H1 (cell line): ENCODE results near the gene OR8B8. TPM values are rescaled to one million over a fixed set of nuclear protein-coding genes. Genes with fewer than 3 reads are reported as not detected.
A peak's percentile ranks its signal among the peaks of the same experiment; 100 is the strongest.

Experiments used
- CTCF ChIA-PET: fragments of 300-600 bp; sonication (Branson Sonifier 250); formaldehyde crosslinking; loops from one replicate; lab custom pipeline; 2021; ENCODE audit not compliant: partially characterized antibody; lab: Charles Lee
- POLR2A ChIA-PET: fragments of 300-600 bp; sonication (Branson Sonifier 250); formaldehyde crosslinking; loops from one replicate; lab custom pipeline; 2021; ENCODE audit warnings: inconsistent platforms; ENCODE audit not compliant: partially characterized antibody; lab: Charles Lee
- DNase-seq, 2 experiments: peaks; one replicate each; pipeline versions ENCODE4 v3.0.0 to v3.0.0-alpha.2; 2010 to 2022; ENCODE audit warnings: low spot score in 2 of 2, low read depth in 1 of 2, mixed read lengths in 1 of 2
- FAIRE-seq: peaks from 2 replicates; lab custom pipeline; 2011; peaks lifted over from hg19 to GRCh38; lab: Jason Lieb, UNC
- H2AFZ ChIP-seq: 2 replicates; pipeline ENCODE4 v1.8.1; 2012; ENCODE audit warnings: low read length, inconsistent platforms
- H2AK5ac ChIP-seq: 2 replicates; pipeline ENCODE4 v1.6.1; 2013; ENCODE audit warnings: low read depth, low read length
- H2BK120ac ChIP-seq: replicated peaks from 2 replicates; pipeline ENCODE3; 2013; ENCODE audit warnings: low read depth, low read length, inconsistent platforms
- H2BK12ac ChIP-seq: 2 replicates; pipeline ENCODE4 v1.6.1; 2013; ENCODE audit warnings: low read depth, low read length
- H2BK15ac ChIP-seq: 2 replicates; pipeline ENCODE4 v1.6.1; 2013; ENCODE audit warnings: low read length
- H2BK20ac ChIP-seq: 2 replicates; pipeline ENCODE4 v1.6.1; 2013; ENCODE audit warnings: low read length
- H2BK5ac ChIP-seq: 2 replicates; pipeline ENCODE4 v1.6.1; 2013; ENCODE audit warnings: low read depth, low read length
- H3K14ac ChIP-seq: 2 replicates; pipeline ENCODE4 v1.6.1; 2013; ENCODE audit warnings: inconsistent platforms; ENCODE audit not compliant: insufficient read length
- H3K18ac ChIP-seq: 2 replicates; pipeline ENCODE4 v1.6.1; 2013; ENCODE audit warnings: low read length; ENCODE audit errors: extremely low read depth
- H3K23ac ChIP-seq: 2 replicates; pipeline ENCODE4 v1.6.1; 2013; ENCODE audit warnings: inconsistent platforms; ENCODE audit not compliant: insufficient read length
- H3K23me2 ChIP-seq: 2 replicates; pipeline ENCODE4 v1.6.1; 2013; ENCODE audit warnings: low read depth, low read length
- H3K27ac ChIP-seq: 2 replicates; pipeline ENCODE4 v1.6.1; 2011; ENCODE audit warnings: low read depth, low read length, inconsistent platforms
- H3K27me3 ChIP-seq, 4 experiments: replicated peaks in 1 of 4; 1 replicate in 1 of 4; 2 replicates in 3 of 4; pipeline versions ENCODE4 v1.6.1 to v1.8.1; 2011 to 2013; ENCODE audit warnings: low read length in 3 of 4, mild to moderate bottlenecking in 3 of 4, inconsistent platforms in 2 of 4, mixed read lengths in 2 of 4, moderate library complexity in 1 of 4; ENCODE audit not compliant: control insufficient read depth in 3 of 4, insufficient read depth in 3 of 4; ENCODE audit errors: extremely low read depth in 1 of 4
- H3K36me3 ChIP-seq, 4 experiments: 2 replicates each; pipeline versions ENCODE4 v1.6.1 to v1.8.1; 2011 to 2013; ENCODE audit warnings: mild to moderate bottlenecking in 4 of 4, low read length in 3 of 4, moderate library complexity in 2 of 4, control low read depth in 1 of 4, inconsistent platforms in 1 of 4; ENCODE audit not compliant: insufficient read depth in 4 of 4, control insufficient read depth in 2 of 4
- H3K4ac ChIP-seq: replicated peaks from 2 replicates; pipeline ENCODE3; 2013; ENCODE audit warnings: low read length, low read depth, mixed read lengths, inconsistent platforms; ENCODE audit not compliant: insufficient read length
- H3K4me1 ChIP-seq, 4 experiments: replicated peaks in 1 of 4; 1 replicate in 1 of 4; 2 replicates in 3 of 4; pipeline versions ENCODE4 v1.6.1 to v1.8.1; 2011 to 2013; ENCODE audit warnings: low read length in 3 of 4, inconsistent platforms in 2 of 4, mixed read lengths in 1 of 4; ENCODE audit not compliant: insufficient read depth in 4 of 4, control insufficient read depth in 3 of 4
- H3K4me2 ChIP-seq, 2 experiments: 2 replicates each; pipeline versions ENCODE4 v1.6.1 to v1.8.1; 2011 to 2013; ENCODE audit warnings: low read depth in 2 of 2, low read length in 2 of 2, control low read depth in 1 of 2, inconsistent platforms in 1 of 2, mild to moderate bottlenecking in 1 of 2; ENCODE audit not compliant: insufficient read depth in 1 of 2
- H3K4me3 ChIP-seq, 4 experiments: fragments of 200-600, 300-600 bp in 1 of 4; sonication (generic), shearing (Covaris generic), sonication (Bioruptor Twin) in 1 of 4; 2 replicates each; pipeline versions ENCODE4 v1.5.1 to v1.8.1; 2011 to 2016; ENCODE audit warnings: low read length in 4 of 4, low read depth in 3 of 4, control low read depth in 2 of 4, inconsistent platforms in 2 of 4, mild to moderate bottlenecking in 2 of 4, mixed read lengths in 1 of 4, moderate library complexity in 1 of 4; ENCODE audit not compliant: insufficient read depth in 2 of 4; ENCODE audit errors: extremely low read depth in 1 of 4
- H3K56ac ChIP-seq: replicated peaks from 2 replicates; pipeline ENCODE3; 2013; ENCODE audit warnings: low read depth, mild to moderate bottlenecking, mixed read lengths, low read length, inconsistent platforms; ENCODE audit not compliant: insufficient read length
- H3K79me1 ChIP-seq: 2 replicates; pipeline ENCODE4 v1.6.1; 2013; ENCODE audit warnings: low read depth, low read length, control low read depth
- H3K79me2 ChIP-seq, 2 experiments: 2 replicates each; pipeline versions ENCODE4 v1.6.1 to v1.8.1; 2012 to 2013; ENCODE audit warnings: low read length in 2 of 2, mild to moderate bottlenecking in 2 of 2, inconsistent platforms in 1 of 2; ENCODE audit not compliant: insufficient read depth in 2 of 2, control insufficient read depth in 1 of 2
- H3K9ac ChIP-seq, 4 experiments: replicated peaks in 1 of 4; 1 replicate in 1 of 4; 2 replicates in 3 of 4; pipeline versions ENCODE4 v1.6.1 to v1.8.1; 2011 to 2013; ENCODE audit warnings: low read depth in 3 of 4, low read length in 3 of 4, control low read depth in 2 of 4, mild to moderate bottlenecking in 2 of 4, moderate library complexity in 2 of 4, inconsistent platforms in 1 of 4; ENCODE audit errors: extremely low read depth in 1 of 4
- H3K9me3 ChIP-seq, 2 experiments: 2 replicates each; pipeline versions ENCODE4 v1.6.1 to v1.8.1; 2012 to 2013; ENCODE audit warnings: mild to moderate bottlenecking in 2 of 2, moderate library complexity in 2 of 2, control low read depth in 1 of 2, inconsistent platforms in 1 of 2, low read depth in 1 of 2, low read length in 1 of 2, mixed read lengths in 1 of 2; ENCODE audit not compliant: insufficient read depth in 2 of 2
- H4K20me1 ChIP-seq, 2 experiments: replicated peaks in 1 of 2; 2 replicates each; pipeline versions ENCODE3 to v1.8.1; 2011 to 2013; ENCODE audit warnings: inconsistent platforms in 2 of 2, low read length in 2 of 2, mild to moderate bottlenecking in 1 of 2; ENCODE audit not compliant: insufficient read depth in 2 of 2, control insufficient read depth in 1 of 2
- H4K5ac ChIP-seq: 2 replicates; pipeline ENCODE4 v1.6.1; 2013; ENCODE audit warnings: low read length, low read depth, mixed read lengths, inconsistent platforms; ENCODE audit not compliant: insufficient read length
- H4K8ac ChIP-seq: 2 replicates; pipeline ENCODE4 v1.8.0; 2013; ENCODE audit warnings: mild to moderate bottlenecking, moderate library complexity, low read length, inconsistent platforms; ENCODE audit not compliant: insufficient read depth; ENCODE audit errors: extremely low read depth
- H4K91ac ChIP-seq: replicated peaks from 2 replicates; pipeline ENCODE3; 2013; ENCODE audit warnings: low read length, mixed read lengths, inconsistent platforms; ENCODE audit not compliant: insufficient read length
- KDM1A ChIP-seq: fragments of 200-600, 300-600 bp; sonication (generic); IDR thresholded peaks from 2 replicates; pipeline ENCODE4 v1.7.1; 2016; ENCODE audit warnings: mild to moderate bottlenecking, low read length, borderline replicate concordance
- POLR2A ChIP-seq, 2 experiments: IDR thresholded peaks; 1 replicate in 1 of 2; 2 replicates in 1 of 2; pipeline ENCODE4 v1.6.1; 2011; ENCODE audit warnings: low read depth in 2 of 2, low read length in 2 of 2, mild to moderate bottlenecking in 2 of 2; ENCODE audit errors: control extremely low read depth in 1 of 2
- WGBS, 2 experiments: shearing (Covaris generic) in 1 of 2; methylation state at CpG; one replicate each; pipeline versions ENCODE4 v1.1.6 to v1.1.7; 2013 to 2015; ENCODE audit warnings: low lambda C conversion rate in 2 of 2, mixed read lengths in 2 of 2, inconsistent platforms in 1 of 2, low coverage in 1 of 2, missing lambda C conversion rate in 1 of 2; ENCODE audit not compliant: insufficient replicate concordance in 2 of 2, insufficient coverage in 1 of 2, insufficient read length in 1 of 2; ENCODE audit errors: extremely low coverage in 1 of 2, missing lambda C conversion rate in 1 of 2; 5-methylcytosine and 5-hydroxymethylcytosine counted together
- polyA plus RNA-seq, 7 experiments: library from polyadenylated mRNA; depleted of rRNA in 3 of 7; stranded (reverse) in 5 of 7; unstranded in 2 of 7; fragments of >200 nt in 5 of 7; fragments of 200-250 nt in 2 of 7; gene quantifications; 1 replicate in 5 of 7; 2 replicates in 1 of 7; 4 replicates in 1 of 7; pipeline versions ENCODE4 v1.2.1 to v1.2.3, GENCODE V29; 2011 to 2013; ENCODE audit warnings: missing spikeins in 2 of 7, mixed read lengths in 2 of 7
- total RNA-seq: library from RNA; stranded (reverse); fragmentation: NEBNext Ultra II Directional; extraction: Animal tissue kit (Norgen Biotek cat#: 25700); gene quantifications from 2 replicates; pipeline ENCODE4 v1.2.1, GENCODE V29; 2021

OR8B8 gene
- total and polyA plus RNA-seq, 2 of the 8 experiments (the other 6 are each of a cell fraction or from before 2014, with no cell fraction given): not detected

GRCh38 chr11:124454552-124454951, 9.1 kb upstream of the OR8B8 start:
- Histone ChIP-seq H4K20me1 (no peaks in the 10 kb centered on the region), H2AFZ (no peak overlapping the region)

More at GRCh38 chr11:124454552-124454951, 9.1 kb upstream of the OR8B8 start:
- peak overlapping the region in 1 of 4 experiments; percentile 34; a peak in 1 of 7 replicates for H3K9ac ChIP-seq
- H3K79me2 ChIP-seq: no peaks in the 10 kb centered on the region
- H3K14ac ChIP-seq: no peak overlapping the region
- no peak overlapping the region for H3K27ac ChIP-seq
- 77% methylated on average over 2 of the region's 2 CpGs; no CpG with 5 or more reads in 1 of the 2 experiments for WGBS, 2 experiments
- H3K27me3 ChIP-seq: no peaks in the 10 kb centered on the region
- H3K4me2 ChIP-seq: no peak overlapping the region
- no peak overlapping the region for H4K5ac ChIP-seq
- H3K4ac ChIP-seq: no peak overlapping the region
- H2BK5ac ChIP-seq: no peak overlapping the region
- TF ChIP-seq KDM1A (no peak), POLR2A (IDR thresholded peaks at IDR 0.05; ENCODE audit: control extremely low read depth in 1 of 2, low read depth in 2 of 2, low read length in 2 of 2) (no peak)
- no peak overlapping the region for H3K56ac ChIP-seq
- H3K18ac ChIP-seq: no peak overlapping the region; the same call in 1 of the 2 replicates
- H3K36me3 ChIP-seq: no peaks in the 10 kb centered on the region
- H3K9me3 ChIP-seq: no peaks in the 10 kb centered on the region; a peak in 1 of 4 replicates
- H2BK15ac ChIP-seq: no peak overlapping the region
- no peak overlapping the region for H3K4me3 ChIP-seq
- CTCF ChIA-PET: interaction anchor here (1.0 to 1.6 kb wide), 2 partner anchors 42 to 385 kb away, joined by 3 read pairs; no protein-coding TSS in a partner anchor
- H3K23me2 ChIP-seq: no peaks in the 10 kb centered on the region
- H2BK20ac ChIP-seq: no peak overlapping the region
- no peak overlapping the region for H2BK120ac ChIP-seq
- H2AK5ac ChIP-seq: no peak overlapping the region
- DNase-seq: no peak
- POLR2A ChIA-PET: no interaction called here
- FAIRE-seq: no peak
- no peak overlapping the region for H4K91ac ChIP-seq
- no peak overlapping the region for H2BK12ac ChIP-seq
- no peak overlapping the region for H4K8ac ChIP-seq
- H3K79me1 ChIP-seq: no peaks in the 10 kb centered on the region
- no peak overlapping the region for H3K23ac ChIP-seq
- H3K4me1 ChIP-seq: peaks cover 0 to 8% (median 0%) of the 10 kb centered on the region in 4 experiments; a peak in 1 of 7 replicates
